Stimulated activated CD4-positive, alpha-beta T cell treated with anti-CD3 and anti-CD28 coated beads, Interleukin-1b, Interleukin-23, amount 100 ng/mL, for 4 hours (primary cell): ENCODE measurements around the gene EBNA1BP2.
"Not testable (repeated sequence)": the region's sequence is repeated elsewhere in the genome, so short reads cannot be mapped to it uniquely, and the experiment has no call there.

Experiments
- DNase-seq, 2 donors: peaks; one replicate each; pipeline ENCODE4 v3.0.0-alpha.2; 2020; ENCODE audit warnings: low read depth in 2 of 2

Gene EBNA1BP2

DNA sequence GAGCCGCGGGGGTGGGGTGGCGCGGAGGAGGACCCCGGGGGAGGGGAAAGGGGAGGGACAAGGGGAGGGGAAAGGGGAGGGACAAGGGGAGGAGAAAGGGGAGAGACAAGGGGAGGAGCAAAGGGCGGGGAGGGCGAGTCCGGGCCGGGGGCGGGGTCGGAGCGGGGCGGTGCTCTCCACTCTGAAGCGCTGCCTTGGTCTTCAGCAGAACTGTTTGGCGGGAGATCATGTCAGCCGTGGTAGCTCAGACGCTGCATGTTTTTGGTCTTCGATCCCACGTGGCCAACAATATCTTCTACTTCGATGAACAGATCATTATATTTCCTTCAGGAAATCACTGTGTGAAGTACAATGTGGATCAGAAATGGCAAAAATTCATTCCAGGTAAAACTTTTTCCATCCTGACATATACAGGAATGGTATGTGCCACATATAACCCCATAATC lies 460 bp upstream of the EBNA1BP2 start:
- peak; percentile 87 to 89 for DNase-seq

DNA sequence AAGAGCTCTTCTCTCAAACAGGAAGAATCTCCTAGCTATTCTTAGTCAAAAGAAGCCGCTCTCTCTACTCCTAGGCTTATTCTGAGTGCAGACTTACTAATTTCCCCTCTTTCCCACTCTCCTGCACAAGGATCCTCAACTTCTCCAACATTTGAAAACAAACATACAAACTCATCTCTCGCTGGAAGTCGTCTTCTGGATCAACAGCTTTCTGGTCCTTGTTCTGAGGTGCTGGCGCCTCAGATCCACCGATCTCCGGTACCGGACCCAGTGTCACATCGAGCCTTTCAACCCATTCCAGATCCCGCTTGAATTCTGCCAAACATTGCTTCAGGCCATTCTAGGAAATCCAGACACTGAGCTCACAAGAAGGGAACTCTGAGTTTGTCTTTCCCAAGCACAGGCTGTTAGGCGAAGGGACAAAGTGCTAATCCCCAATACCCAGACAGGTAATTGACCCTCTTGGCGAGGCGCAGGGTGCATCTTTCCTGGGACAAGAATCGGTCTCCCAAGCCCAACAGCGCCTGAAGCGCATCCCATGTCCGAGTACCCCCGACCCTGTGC lies 696 bp downstream of the EBNA1BP2 start:
- DNase-seq: no peak

DNA sequence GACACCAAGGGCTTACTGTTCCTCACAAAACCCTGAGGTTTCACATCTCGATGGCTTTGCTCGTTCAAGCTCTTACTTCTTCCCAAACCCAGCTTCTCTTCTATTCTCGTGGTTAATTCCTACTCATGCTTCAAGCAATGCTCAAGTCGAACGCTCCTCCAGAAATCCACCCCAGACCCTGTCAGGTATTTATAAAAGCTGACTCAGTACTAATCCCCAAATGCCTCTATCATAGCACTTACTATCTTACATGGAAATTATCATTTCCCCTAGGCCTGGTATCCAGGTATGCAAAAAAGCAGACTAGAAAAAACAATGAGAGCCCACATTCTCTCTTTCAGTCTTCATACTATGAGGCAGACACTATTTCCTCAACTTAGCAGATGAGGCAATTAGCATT lies 6.3 kb downstream of the EBNA1BP2 start:
- no peak for DNase-seq

- DNase-seq: no peak
Measured at GRCh38 chr1:43165162-43165561, 6.9 kb downstream of the EBNA1BP2 start.

DNA sequence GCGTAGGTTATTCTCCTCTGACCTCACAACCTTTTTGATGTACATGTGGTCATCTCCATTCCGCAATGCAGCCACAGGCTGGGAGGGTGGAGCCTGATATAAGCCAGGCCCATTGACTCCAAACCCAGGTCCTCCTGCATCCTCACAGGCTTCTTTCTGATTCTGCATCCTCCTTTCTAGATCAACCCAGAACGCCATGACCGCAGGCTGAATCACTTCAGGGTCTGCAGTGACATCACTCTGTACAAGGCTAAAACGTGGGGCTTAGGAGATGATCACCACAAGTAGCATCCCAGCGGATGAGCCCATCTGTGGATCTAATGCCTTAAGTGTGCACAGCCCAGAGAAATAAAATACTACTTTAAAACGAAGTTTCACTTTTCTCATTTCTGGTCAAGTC lies 16.1 kb downstream of the EBNA1BP2 start:
- no peak for DNase-seq

GRCh38 chr1:43153443-43153842 lies 18.6 kb downstream of the EBNA1BP2 start:
- no peak for DNase-seq

DNA sequence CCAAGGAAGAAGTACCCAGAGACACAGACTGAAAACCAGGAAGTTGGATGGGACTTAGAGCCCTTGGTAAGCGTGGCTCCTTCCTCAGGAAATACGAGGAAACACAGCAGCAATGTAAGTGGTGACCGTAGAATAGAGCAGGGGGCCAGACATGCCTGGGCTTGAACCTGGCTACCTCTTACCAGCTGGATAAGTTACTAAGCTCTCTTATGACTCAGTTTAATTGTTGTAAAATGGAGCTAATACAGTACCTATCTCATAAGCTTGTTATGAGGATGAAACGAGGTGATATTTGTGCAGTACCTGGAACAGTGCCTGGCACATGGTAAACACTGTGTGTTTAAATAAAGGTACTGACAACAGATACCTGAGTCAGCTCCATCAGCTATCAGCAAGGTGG lies 19.2 kb downstream of the EBNA1BP2 start:
- DNase-seq: no peak

GRCh38 chr1:43149889-43150288 lies 22.2 kb downstream of the EBNA1BP2 start:
- DNase-seq: no peak

DNA sequence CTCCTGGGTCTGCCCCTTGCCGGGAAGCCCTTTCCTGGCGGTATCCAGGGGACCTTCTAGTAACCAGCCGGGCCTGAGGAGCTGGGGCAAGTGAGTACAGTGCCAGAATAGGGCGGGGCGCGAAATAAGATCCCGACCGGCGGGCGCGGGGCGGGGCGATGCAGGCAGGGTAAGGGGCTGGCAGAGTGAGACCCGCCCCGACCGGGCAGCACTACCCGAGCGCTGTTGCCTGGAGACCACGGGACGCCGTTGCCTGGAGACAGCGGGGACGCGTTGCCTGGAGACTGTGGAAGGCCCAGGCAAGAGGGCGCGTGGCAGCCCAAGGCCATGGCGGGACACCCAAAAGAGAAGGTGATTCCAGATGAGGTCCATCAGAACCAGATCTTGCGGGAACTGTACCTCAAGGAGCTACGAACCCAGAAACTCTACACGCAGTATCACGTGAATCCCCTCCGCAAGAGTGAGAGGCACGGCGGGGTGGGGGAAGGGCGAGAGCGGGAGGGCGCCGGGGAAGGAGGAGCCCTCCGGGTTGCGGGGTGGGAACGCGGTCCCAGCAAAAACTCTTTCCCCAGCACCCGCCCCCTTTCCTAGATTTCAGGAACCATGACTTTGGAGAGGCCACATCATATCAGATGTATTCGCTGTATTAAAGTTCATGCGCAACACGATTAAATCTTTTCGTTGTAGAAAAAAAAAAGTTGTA lies 24.3 kb downstream of the EBNA1BP2 start:
- peak in 1 of 2 donors; percentile 21 for DNase-seq

GRCh38 chr1:43144237-43144636 lies 27.9 kb downstream of the EBNA1BP2 start:
- DNase-seq: no peak

GRCh38 chr1:43143441-43143888 lies 28.6 kb downstream of the EBNA1BP2 start:
- DNase-seq: no peak

DNA sequence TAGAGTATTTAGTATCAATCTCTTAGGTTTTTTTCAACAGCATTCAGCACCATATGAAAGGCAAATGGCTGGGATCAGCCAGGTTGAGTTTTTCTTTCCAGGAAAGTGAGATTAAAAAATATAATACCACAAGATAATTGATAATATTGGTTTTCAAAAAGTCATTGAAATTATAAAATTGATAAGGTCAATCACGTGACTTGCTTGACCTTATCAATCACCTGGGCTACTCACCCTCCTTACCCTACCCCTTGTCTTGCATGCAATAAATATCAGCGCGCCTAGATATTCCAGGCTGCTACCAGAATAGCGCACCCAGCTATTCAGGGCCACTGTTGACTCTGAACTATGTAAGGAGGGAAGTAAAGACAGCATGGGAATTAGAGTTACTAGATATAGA lies 31.5 kb downstream of the EBNA1BP2 start:
- no peak for DNase-seq

DNA sequence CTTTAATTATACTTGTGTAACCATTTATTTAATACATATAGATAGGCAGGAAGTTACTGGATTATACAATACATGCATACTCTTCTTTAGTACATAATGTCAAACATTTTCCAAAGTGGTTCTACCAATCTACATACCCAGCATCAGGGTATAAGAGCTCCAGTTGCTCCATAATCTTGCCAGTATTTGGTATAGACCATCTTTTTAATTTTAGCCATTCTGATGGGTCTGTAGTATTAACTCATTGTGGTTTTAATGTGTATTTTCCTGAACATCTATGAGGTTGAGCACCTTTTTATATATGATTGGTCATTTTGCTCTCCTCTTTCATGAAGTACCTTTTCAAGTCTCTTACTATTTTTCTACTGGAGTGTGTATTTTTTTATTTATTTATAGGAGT lies 32.1 kb downstream of the EBNA1BP2 start:
- DNase-seq: no peak

DNA sequence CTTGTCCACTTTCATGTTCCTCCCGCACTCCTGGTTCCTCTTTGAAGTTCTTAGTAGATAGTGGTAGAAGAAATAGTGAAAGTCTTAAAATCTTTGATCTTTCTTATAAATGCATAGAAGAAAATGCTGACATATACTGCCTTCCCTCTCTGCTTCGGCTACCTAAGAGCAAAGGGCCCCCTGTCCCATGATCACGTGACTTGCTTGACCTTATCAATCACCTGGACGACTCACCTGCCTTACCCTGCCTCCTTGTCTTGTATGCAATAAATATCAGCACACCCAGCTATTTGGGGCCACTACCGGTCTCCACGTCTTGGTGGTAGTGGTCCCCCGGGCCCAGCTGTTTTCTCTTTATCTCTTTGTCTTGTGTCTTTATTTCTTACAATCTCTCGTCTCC lies 32.8 kb downstream of the EBNA1BP2 start:
- DNase-seq: not testable (repeated sequence)

- DNase-seq: no peak
Measured at GRCh38 chr1:43137445-43138052, 34.5 kb downstream of the EBNA1BP2 start.

DNA sequence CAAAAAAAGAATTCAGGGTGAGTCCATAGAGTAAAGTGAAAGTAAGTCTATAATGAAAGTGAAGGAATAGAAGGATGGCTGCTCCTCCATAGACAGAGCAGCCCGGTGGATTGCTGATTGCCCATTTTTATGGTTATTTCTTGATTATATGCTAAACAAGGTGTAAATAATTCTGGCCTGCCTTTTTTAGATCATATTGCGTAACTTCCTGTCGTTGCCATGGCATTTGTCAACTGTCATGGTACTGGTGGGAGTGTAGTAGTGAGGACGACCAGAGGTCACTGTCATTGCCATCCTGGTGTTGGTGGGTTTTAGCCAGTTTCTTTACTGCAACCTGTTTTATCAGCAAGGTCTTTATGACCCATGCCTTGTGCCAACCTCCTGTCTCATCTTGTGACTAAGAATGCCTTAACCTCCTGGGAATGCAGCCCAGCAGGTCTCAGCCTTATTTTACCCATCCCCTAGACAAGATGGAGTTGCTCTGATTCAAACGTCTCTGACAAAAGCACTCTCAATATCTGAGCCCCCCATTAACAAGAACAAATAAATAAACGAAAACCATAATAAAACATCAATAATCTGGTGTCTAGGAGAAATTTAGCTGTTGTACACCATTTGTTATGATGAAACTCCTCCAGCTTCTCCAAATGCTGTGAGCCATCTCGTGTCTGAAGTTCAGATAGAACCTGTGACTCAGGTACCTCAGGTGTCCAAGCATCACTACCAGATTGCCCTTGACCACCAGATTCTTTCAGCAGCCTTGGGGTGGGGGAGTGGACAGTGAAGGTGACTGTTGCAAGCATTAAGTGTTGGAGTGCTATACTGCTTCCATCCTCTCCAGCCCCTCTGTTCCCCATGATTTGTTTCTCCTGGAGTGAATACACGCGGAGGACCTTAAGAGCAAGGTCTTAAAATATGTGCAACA lies 36.0 kb downstream of the EBNA1BP2 start:
- DNase-seq: no peak

DNA sequence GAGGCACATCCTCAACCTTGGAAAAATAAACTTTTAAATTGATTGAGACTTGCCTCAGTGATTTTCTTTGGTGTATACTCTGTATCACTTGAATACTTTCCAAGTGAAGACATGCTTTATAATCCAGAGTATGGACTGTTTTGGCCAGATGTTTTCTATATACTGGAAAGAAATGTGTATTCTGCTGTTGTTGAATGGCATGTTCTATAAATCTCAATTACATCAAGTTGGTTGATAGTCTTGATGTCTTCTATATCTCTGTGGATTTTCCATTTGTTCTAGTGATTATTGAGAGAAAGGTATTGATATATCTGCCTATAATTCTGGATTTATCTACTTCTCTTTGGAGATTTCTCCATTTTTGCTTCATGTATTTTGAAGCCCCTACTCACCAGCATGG lies 37.5 kb downstream of the EBNA1BP2 start:
- DNase-seq: no peak

- DNase-seq: no peak
Measured at GRCh38 chr1:43134068-43134467, 38.0 kb downstream of the EBNA1BP2 start.

GRCh38 chr1:43129426-43129825 lies 42.7 kb downstream of the EBNA1BP2 start:
- DNase-seq: no peak

DNA sequence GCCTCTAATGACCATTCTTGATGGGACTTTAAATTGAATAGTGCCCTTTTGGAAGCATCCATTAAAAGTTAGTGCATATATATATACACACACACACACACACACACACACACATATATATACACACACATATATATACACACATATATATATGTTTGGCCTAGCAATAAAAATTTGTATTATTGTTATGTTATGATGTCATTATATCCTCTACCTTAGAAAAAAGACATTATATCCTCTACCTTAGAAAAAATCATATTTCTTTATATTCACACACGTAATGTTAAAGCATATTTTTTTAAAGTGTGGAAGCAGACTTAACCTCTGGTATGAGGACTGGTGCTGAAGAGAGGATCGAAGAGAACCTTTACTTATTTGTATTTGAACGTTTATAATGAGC lies 43.3 kb downstream of the EBNA1BP2 start:
- no peak for DNase-seq

- DNase-seq: no peak
Measured at GRCh38 chr1:43123031-43123430, 49.1 kb downstream of the EBNA1BP2 start.

DNA sequence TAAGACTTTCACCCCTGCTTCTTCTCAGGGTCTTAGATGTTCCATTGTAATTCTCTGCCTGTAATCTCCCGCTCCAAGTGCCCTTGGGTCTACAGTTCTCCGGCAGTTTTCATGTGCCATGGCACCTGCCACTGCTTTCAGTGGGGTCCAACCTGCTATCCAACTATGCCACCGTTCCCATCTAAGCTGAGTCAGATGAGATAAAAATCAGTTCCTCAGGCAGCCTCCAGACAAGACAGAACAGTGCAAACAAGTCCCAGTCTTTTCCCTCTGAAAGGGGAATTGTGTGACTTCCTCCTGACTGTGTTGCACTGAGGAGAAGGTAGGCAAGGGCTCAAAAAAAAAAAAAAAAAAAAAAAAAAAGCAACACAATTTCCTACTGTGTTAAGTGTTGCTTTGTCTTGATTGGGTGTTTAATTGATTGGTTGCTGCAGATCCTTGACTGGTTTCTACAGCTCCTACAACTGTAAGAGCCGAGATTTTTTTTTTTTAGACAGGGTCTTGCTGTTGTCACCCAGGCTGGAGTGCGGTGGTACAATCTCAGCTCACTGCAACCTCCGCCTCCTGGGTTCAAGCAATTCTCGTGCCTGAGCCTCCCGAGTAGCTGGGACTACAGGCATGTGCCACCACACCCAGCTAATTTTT lies 50.7 kb downstream of the EBNA1BP2 start:
- DNase-seq: no peak
